Activated CD4-positive, alpha-beta T cell treated with anti-CD3 and anti-CD28 coated beads, Interleukin-2, amount 50 U/mL, for 4 hours (primary cell): ENCODE measurements around the gene AFMID.
"Not testable (repeated sequence)": the region's sequence is repeated elsewhere in the genome, so short reads cannot be mapped to it uniquely, and the experiment has no call there.

Experiments used
- DNase-seq, 2 experiments: peaks; one replicate each; pipeline ENCODE4 v3.0.0-alpha.2; 2020

The AFMID gene

DNA sequence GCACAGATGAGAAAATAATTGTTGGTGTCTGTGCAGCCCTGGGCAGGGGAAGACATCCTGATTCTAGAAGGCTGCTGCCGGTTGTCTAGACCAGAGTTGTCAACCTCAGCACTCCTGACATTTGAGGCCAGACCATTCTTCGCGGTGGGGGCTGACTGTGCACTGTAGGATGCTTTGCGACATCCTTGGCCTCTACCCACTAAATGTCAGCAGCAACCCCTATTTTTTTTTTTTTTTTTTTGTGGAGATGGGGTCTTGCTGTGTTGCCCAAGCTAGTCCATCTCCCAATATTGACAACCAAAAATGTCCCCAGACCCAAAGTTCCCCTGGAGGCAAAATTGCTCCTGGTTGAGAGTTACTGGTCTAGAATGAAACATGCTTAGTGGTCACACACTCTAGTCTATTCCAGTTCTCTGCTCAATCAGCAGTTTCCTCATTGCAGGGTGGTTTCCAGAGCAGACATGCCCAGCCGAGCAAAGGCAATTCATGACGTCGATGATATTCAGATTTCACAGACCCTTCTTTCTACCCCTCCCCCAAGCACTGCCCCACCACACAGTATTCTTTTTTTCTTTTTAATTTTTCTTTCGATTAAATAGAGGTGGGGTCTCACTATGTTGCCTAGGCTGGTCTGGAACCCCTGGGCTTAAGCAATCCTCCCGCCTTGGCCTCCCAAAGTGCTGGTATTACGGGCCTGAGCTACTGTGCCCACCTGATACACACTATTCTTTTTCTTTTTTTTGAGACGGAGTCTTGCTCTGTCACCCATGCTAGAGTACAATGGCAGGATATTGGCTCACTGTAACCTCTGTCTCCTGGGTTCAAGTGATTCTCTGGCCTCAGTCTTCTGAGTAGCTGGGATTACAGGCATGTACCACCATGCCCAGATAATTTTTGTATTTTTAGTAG lies 32.0 kb upstream of the AFMID start:
- DNase-seq = no peak

- no peak for DNase-seq
Measured at GRCh38 chr17:78159575-78160158, 27.5 kb upstream of the AFMID start.

DNA sequence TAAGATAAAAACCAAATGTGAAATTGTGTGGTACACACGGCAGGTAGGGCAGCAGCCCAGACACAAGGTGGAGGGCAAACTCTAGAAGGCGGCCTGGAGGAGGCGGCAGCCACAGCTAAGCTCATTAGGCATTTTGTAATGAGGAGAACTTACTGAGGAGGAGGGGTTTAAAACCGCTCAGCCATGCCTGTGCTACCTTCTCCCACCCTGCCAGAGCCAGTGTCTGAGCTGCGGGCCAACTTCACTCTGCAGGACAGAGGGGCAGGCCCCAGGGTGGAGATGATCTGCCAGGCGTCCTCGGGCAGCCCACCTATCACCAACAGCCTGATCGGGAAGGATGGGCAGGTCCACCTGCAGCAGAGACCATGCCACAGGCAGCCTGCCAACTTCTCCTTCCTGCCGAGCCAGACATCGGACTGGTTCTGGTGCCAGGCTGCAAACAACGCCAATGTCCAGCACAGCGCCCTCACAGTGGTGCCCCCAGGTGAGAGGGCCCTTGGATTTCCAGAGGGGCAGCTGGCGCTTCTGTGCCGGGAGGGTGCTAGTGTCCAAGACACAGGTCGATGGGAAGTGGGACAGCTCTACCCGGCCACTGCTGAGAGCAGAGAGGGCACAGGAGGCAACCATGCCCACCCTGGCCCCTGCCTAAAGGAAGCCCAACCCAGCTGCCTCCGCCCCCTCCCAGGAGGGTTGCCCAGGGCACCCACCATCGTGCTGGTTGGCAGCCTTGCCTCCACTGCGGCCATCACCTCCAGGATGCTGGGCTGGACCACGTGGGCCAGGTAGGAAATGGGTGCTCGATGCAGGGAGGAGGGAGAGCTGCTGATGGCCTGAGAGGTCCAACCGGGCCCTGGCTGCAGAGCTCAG lies 23.0 kb upstream of the AFMID start:
- DNase-seq = no peak

GRCh38 chr17:78164748-78165607 lies 22.2 kb upstream of the AFMID start:
- DNase-seq = no peak

DNA sequence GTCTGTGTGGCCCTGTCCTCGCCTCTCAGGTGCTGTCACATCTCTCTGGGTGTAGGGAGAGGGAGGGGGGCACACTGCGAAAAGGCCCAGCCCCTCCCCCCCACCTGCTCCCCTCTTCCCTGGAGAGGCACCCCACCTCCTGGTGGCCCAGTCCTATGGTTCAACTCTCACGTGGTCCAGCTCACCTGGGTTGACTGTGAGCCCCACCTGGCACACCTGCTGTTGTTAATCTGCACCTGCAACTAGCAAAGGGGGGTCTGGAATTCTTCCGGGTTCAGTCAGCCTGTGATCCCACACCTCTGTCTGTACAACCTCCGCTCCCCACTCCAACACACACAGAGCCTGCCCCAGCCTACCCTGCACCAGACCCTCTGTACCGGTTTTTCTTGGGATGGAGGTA lies 20.7 kb upstream of the AFMID start:
- DNase-seq = no peak

DNA sequence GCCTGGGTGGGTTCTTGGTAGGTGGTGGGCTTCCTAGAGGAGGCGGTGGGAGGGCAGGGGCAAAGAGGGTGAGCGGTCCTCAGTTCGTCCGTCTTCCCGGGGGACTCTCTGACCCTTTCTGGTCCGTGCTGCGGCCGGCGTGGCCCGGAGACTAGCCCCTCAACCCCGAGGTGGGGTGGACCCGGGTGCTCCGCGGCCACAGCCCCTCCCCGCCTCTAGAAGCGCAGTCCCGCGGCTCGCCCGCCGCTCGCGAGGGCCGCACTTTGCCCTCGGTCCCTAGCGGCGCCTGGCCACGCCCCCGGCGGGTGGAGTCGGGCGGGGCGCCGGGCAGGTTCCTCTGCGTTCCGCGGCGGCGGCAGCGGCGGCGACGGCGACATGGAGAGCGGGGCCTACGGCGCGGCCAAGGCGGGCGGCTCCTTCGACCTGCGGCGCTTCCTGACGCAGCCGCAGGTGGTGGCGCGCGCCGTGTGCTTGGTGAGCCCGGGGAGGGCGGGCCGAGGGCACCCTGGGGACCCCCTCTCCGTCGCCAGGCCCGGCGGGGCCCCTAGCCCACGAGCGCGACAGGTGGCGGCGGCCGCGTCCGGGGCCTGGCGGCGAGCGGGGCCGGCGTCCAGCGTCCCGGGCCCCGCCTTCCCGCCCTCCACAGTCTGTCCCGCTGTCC lies 18.8 kb upstream of the AFMID start, which contains the start of gene SYNGR2:
SYNGR2 (plus strand) TSS at position 340 of the 661 bp plus-strand sequence; CDS start at position 376, 36 bp downstream.
- DNase-seq = peak; percentile 78 to 81

DNA sequence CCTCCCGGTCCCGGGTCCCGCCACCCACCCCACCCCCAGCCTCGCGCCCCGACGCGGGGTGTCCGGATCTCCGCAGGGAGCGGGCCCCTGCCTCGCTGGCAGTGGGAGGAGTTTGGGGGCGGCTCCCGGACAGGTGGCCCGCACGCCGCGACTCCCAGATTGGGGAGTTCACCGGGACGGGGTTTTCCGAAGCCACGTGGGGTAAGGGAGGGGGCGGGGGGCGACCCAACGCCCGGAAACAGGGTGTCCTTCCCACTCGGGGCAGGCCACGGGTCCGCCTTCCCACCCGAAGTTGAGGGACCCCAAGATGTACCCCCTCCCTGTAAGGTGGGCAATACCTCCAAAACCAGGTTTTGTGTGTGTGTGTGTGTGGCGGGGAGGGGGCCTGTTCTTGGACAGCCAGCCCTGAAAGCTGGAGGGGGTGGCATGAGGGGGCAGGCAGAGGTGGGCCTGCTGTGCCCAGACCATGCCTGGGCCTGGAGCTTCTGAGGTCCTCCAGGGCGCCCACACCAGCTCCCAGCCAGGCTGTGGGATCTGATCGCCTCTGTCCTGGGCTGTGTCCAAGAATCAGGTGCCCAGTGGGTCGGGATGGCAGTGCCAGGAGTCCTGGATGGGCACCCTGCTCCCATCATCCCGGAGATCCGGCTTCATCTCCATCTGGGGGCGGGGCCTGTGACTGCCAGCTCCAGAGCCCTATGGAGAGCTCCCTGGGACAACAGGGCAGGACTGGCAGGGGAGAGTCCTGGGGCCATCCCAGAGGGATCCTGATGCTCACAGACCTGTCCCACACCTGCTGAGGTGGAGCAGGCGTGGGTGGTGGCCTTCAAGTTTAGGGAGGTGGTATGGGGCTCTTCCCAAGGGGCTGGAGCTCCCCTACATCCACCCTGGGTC lies 18.0 kb upstream of the AFMID start:
- peak; percentile 39 to 57 for DNase-seq

- DNase-seq = no peak
Measured at GRCh38 chr17:78170692-78171590, 16.2 kb upstream of the AFMID start.

DNA sequence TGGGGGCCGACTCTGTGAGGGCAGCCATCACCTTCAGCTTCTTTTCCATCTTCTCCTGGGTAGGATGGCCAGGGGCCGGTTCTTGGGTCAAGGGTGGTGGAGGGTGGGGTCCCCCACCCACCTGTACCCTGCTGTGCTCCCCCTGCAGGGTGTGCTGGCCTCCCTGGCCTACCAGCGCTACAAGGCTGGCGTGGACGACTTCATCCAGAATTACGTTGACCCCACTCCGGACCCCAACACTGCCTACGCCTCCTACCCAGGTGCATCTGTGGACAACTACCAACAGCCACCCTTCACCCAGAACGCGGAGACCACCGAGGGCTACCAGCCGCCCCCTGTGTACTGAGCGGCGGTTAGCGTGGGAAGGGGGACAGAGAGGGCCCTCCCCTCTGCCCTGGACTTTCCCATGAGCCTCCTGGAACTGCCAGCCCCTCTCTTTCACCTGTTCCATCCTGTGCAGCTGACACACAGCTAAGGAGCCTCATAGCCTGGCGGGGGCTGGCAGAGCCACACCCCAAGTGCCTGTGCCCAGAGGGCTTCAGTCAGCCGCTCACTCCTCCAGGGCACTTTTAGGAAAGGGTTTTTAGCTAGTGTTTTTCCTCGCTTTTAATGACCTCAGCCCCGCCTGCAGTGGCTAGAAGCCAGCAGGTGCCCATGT lies 15.4 kb upstream of the AFMID start:
- DNase-seq = not testable (repeated sequence)

- no peak for DNase-seq
Measured at GRCh38 chr17:78172249-78173051, 14.7 kb upstream of the AFMID start.

GRCh38 chr17:78173097-78173715 lies 14.0 kb upstream of the AFMID start:
- DNase-seq = no peak

GRCh38 chr17:78174346-78174869 lies 12.8 kb upstream of the AFMID start:
- DNase-seq = no peak

DNA sequence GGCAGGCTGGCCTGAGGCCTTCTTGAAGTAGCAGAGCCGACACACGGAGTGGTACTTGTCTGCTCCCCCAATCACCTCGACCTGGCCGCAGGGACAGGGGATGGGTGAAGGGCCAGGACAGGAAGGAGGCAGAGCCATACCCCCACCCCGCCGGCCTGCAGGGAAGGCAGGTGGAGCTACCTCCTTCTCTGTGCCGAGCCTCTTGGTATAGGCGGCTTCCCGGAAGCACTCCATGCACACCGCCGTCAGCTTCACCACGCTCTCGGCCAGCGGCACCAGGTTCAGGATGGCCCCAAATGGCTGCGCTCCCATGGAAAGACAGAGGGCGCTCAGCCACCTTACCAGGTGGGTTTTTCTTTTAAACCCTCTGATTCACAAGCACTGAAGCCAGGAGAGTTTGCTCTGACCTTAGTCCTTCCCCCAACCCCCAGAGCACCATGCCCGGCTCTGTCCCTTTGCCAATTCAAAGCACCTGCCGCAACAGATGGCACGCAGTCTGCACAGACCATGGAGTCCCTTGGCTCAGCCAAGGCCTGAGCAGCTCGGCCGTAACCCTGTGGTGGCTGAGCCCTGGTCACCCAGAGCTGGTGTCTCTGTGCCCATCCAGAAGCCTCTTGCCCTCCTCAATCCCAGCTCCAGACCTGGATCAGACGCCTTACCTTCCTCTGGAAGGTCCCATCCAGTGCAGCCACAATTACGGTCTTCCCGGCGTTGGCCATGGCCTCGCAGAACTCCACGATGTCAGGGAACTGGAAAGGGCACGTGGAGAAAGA lies 12.1 kb upstream of the AFMID start:
- no peak for DNase-seq

DNA sequence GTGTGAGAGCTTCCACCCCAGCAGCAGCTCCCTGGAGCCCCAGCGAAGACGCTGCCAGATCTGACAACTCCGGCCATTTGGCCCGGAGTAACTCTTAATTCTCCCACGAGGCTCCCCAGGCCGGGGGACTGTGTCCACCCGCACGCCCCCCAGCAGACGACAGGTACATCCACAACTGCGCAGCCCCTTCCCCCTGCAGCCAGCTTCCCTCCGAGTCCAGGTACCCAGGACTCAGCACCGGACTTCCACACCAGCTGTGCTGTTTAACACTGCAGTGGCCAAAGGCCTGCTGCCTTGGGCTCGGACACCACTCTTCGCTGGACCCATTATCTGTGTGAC lies 11.6 kb upstream of the AFMID start:
- DNase-seq = no peak

DNA sequence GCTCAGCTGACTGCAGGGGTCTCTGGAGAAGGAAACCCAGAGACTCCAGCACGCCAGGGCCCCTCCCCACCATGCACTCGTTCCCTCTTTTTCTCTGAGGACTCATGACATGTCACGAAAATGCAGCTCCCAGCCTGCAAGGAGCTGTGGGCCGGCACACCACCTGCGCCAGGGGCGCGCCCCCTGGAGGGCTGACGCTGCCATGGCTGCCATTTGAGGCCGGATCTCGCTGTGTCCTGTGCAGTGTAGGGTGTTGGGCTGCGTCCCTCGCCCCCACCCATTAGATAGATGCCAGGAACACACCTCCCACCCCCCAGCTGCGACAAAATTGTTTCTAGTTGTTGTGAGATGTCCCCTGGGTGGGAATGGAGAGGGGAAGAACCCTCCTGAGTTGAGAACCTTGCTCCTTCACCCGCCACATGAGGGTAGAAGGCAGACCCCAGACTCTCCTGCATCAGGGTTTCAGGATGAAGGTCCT lies 10.6 kb upstream of the AFMID start:
- DNase-seq = peak; percentile 65 to 70

DNA sequence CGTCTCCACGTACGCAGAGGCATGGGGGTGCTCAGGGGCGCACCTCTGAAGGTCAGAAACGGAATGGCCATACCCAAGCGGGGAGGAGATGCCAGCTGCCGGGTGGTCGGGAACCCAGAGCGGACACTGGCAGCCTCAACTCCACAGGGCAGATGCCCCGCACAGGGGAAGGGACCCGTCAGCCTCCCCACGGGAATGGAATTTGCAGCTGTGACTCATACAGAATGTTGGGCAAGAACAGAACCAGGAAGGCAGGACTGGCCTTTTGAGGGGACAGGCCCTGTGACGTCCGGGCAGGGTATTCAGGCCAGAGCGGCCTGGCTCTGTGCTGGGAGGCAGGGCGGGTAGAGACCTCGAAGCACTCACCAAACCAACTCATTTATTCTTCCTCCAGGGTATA lies 7.8 kb upstream of the AFMID start:
- DNase-seq = no peak

DNA sequence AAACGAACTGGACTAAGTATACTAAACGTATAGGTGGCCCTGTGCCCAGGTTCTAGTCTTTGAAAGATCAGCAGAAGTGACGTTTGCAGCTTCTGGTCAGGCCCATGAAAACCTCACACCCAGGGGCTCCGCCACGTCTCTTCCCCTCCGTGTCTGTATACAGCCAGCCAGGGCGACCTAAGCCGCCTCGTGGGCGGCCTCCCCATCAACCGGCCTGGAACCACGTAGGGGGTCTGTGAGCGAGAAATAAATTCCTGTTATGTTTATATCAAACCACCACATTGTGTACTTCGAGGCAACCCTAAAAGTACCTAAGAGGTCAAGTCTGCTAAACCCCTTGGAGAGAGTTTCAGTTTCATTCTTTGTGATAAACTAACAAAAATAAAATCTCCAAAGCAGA lies 7.1 kb upstream of the AFMID start:
- DNase-seq = no peak
